ENCODE measurements around the gene MRPL52.

- TF ChIP-seq EZH2 (IDR thresholded peaks at IDR 0.05): no peak
- no peak for TF ChIP-seq POLR2AphosphoS5 (IDR thresholded peaks at IDR 0.05; ENCODE audit: borderline replicate concordance, low read depth, low read length)
- TF ChIP-seq FOXP2 (optimal IDR thresholded peaks at IDR 0.05; ENCODE audit: control extremely low read depth, extremely low read length, insufficient read depth): no peak
These were observed 16.5 kb upstream of the MRPL52 start for GRCh38 chr14:22813145-22813544.

Measured in SK-N-MC (cell line).